ENCODE results near the gene EFCAB6. TPM values are rescaled to one million over a fixed set of nuclear protein-coding genes. Genes with fewer than 3 reads are reported as not detected.

EFCAB6 gene
- total RNA-seq, 1 donor from 2014 or later = 7.0 TPM

DNA sequence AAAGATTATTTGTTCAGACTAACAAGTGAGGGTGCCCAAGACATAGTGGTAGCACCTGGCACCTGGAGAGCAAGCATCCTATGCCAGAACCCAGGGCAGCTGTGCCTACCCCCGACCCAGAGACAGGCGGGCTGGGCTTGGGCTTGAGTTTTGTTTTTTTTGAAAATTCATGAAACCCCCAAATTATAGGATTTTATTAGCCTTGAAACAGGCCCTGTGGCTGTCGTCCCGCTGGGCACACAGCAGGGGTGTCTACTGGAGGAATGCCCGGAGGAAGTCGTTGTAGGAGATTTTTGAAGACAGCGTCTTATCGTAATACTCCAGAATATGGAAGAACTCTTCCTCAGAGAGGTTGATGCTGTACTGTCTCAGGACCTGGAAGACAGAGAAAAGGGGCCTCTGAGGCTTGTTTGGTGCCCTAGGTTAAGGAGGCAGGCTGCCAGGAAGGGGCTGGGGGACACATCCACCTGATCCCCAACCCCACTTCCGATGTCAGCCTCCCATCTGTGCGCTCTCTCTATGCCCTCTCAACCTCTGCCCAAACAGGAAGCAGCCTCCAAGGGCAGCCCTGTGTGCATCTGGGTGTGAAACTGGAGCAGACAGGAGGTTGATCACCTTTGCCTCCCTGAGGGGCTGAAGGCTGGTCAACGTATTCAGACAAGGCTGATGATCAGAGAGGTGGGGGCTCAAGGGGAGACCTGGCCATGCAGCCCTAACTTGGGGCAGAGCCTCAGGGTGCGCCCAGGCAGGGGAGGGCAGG lies 283.3 kb downstream of the EFCAB6 start:
- no peak overlapping the region for H3K27ac Mint-ChIP-seq
- H3K9me3 Mint-ChIP-seq (ENCODE audit: low read depth) = no peaks in the 10 kb centered on the region
- no peaks in the 10 kb centered on the region for H3K36me3 Mint-ChIP-seq (ENCODE audit: insufficient read depth)
- no peaks in the 10 kb centered on the region for H3K4me1 Mint-ChIP-seq (ENCODE audit: low read depth)
- H3K4me3 Mint-ChIP-seq (ENCODE audit: low read depth) = no peak overlapping the region
- H3K27me3 Mint-ChIP-seq = peaks cover 4% of the 10 kb centered on the region
- TF ChIP-seq, protein P1, sequence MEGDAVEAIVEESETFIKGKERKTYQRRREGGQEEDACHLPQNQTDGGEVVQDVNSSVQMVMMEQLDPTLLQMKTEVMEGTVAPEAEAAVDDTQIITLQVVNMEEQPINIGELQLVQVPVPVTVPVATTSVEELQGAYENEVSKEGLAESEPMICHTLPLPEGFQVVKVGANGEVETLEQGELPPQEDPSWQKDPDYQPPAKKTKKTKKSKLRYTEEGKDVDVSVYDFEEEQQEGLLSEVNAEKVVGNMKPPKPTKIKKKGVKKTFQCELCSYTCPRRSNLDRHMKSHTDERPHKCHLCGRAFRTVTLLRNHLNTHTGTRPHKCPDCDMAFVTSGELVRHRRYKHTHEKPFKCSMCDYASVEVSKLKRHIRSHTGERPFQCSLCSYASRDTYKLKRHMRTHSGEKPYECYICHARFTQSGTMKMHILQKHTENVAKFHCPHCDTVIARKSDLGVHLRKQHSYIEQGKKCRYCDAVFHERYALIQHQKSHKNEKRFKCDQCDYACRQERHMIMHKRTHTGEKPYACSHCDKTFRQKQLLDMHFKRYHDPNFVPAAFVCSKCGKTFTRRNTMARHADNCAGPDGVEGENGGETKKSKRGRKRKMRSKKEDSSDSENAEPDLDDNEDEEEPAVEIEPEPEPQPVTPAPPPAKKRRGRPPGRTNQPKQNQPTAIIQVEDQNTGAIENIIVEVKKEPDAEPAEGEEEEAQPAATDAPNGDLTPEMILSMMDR (IDR thresholded peaks at IDR 0.05; ENCODE audit: unreplicated experiment) = no peak
- DNase-seq (ENCODE audit: low spot score, unreplicated experiment) = no peak

DNA sequence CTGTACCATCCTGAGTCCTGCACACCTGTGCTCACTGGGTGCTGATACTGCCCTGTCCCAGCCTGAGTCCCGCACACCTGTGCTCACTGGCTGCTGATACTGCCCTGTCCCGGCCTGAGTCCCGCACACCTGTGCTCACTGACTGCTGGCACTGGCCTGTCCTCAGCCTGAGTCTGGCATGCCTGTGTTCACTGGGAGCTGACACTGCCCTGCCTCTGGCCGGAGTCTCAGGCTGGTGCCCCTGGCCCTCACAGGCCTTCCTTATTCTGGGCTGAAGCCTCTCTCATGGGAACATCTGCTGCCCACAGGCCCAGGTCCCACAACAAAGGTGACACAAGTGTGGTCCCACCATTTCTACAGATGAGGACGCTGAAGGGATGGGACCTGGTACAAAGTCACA lies 285.2 kb downstream of the EFCAB6 start:
- Mint-ChIP-seq H3K4me3 (ENCODE audit: low read depth) (no peak overlapping the region), H3K36me3 (ENCODE audit: insufficient read depth) (no peaks in the 10 kb centered on the region), H3K27ac (no peak overlapping the region), H3K4me1 (ENCODE audit: low read depth) (no peaks in the 10 kb centered on the region), H3K9me3 (ENCODE audit: low read depth) (no peaks in the 10 kb centered on the region), H3K27me3 (peaks cover 4% of the 10 kb centered on the region)
- TF ChIP-seq, protein P1 (IDR thresholded peaks at IDR 0.05; ENCODE audit: unreplicated experiment) = no peak
- DNase-seq (ENCODE audit: low spot score, unreplicated experiment) = no peak

DNA sequence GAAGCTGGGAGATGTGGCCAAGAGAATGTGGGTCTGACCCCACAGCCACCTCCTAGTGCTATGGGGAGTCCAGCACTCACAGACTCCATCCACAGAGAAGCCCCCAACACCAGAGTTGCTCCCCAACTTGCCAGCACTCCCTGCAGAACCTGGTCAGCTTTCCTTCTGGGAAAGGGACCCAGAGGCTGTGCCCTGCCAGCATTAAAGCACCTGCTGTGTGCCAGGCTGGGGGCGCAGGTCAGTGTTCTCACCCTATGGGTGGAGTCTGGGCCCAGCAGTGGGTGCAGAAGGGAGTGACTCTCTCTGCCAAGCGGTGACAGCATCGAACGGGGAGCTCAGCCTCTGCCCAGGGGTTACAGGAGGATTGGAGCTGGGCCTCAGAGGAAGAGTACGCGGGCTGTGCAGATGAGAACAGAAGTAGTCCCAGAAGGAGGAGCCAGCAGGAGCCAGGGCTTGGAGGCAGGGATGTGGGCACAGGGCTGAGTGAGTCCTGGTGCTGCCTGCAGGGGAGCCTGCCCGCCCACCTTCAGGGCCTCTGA lies 285.9 kb downstream of the EFCAB6 start:
- H3K4me1 Mint-ChIP-seq (ENCODE audit: low read depth) = no peaks in the 10 kb centered on the region
- no peaks in the 10 kb centered on the region for H3K36me3 Mint-ChIP-seq (ENCODE audit: insufficient read depth)
- H3K27ac Mint-ChIP-seq = no peak overlapping the region
- no peaks in the 10 kb centered on the region for H3K9me3 Mint-ChIP-seq (ENCODE audit: low read depth)
- no peak overlapping the region for H3K4me3 Mint-ChIP-seq (ENCODE audit: low read depth)
- TF ChIP-seq, protein P1 (IDR thresholded peaks at IDR 0.05; ENCODE audit: unreplicated experiment) = no peak
- no peak for DNase-seq (ENCODE audit: low spot score, unreplicated experiment)
- H3K27me3 Mint-ChIP-seq = peaks cover 4% of the 10 kb centered on the region

DNA sequence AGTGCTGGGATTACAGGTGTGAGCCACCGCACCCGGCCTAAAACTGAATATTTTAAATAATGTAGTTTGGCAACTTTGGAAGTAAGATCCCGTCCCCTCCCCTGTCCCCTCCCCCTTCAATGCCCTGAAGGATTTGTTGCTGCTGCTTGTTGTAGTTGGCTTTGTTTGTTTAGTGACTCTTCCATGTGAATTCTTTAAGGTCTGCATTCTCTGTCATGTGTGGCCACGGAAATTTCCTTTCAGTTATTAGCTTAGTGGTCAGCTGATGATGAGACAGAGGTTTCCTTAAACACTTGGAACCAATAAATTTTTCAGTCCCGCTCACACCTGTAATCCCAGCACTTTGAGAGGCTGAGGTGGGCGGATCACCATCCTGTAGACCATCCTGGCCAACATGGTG lies 290.4 kb downstream of the EFCAB6 start:
- Mint-ChIP-seq H3K4me1 (ENCODE audit: low read depth) (no peaks in the 10 kb centered on the region), H3K36me3 (ENCODE audit: insufficient read depth) (no peaks in the 10 kb centered on the region), H3K4me3 (ENCODE audit: low read depth) (no peak overlapping the region), H3K27me3 (peaks cover 13% of the 10 kb centered on the region), H3K27ac (no peak overlapping the region), H3K9me3 (ENCODE audit: low read depth) (no peaks in the 10 kb centered on the region)
- DNase-seq (ENCODE audit: low spot score, unreplicated experiment) = no peak
- TF ChIP-seq, protein P1 (IDR thresholded peaks at IDR 0.05; ENCODE audit: unreplicated experiment) = no peak

DNA sequence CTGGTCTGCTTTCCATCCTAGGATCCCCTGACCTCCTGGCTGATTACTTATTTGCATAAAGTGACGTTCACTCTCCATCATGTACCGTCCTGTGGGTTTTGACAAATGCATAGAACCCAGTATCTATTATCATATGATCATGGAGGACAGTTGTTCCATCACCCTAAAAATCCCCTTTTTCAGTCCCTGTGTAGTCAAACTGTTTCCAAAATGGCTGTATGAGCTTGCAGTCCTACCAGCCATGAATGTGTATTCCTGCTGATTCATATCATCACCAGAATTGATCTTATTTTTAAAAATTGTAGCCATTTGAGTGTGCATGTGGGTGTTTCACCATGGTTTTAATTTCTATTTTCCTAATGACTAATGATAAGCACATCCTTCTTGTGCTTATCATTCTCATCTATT lies 291.5 kb downstream of the EFCAB6 start:
- TF ChIP-seq, protein P1 (IDR thresholded peaks at IDR 0.05; ENCODE audit: unreplicated experiment) = no peak
- Mint-ChIP-seq H3K27me3 (peaks cover 16% of the 10 kb centered on the region), H3K27ac (no peak overlapping the region), H3K4me3 (ENCODE audit: low read depth) (no peak overlapping the region), H3K9me3 (ENCODE audit: low read depth) (no peaks in the 10 kb centered on the region), H3K36me3 (ENCODE audit: insufficient read depth) (no peaks in the 10 kb centered on the region), H3K4me1 (ENCODE audit: low read depth) (no peaks in the 10 kb centered on the region)
- DNase-seq (ENCODE audit: low spot score, unreplicated experiment) = no peak
